WTC11 (cell line): Measurements from ENCODE around the gene MNT. TPM values are rescaled to one million over a fixed set of nuclear protein-coding genes. Genes with fewer than 3 reads are reported as not detected.

ENCODE experiments used
- ATAC-seq: fragments of 200-7000 bp; cut with Tn5 transposase; 2 replicates; pipeline ENCODE4 v1.10.0; 2021; ENCODE audit warnings: mild to moderate bottlenecking, moderate library complexity
- CTCF ChIA-PET: fragments of 300-600 bp; sonication (Branson Sonifier 250); formaldehyde crosslinking; loops from one replicate; lab custom pipeline; 2021; ENCODE audit warnings: antibody characterized with exemption; lab: Charles Lee
- POLR2A ChIA-PET: fragments of 350-600 bp; sonication (Branson Sonifier 250); formaldehyde crosslinking; loops from one replicate; lab custom pipeline; 2021; ENCODE audit warnings: antibody characterized with exemption; lab: Charles Lee
- DNase-seq: peaks from one replicate; pipeline ENCODE4 v3.0.0; 2021; ENCODE audit warnings: low spot score
- H3K27ac Mint-ChIP-seq: 2 replicates; pipeline ENCODE4 v1.8.0; 2021; ENCODE audit warnings: mixed read lengths
- H3K27me3 Mint-ChIP-seq: 2 replicates; pipeline ENCODE4 v1.8.0; 2021; ENCODE audit warnings: low read depth, mild to moderate bottlenecking, moderate library complexity, mixed read lengths
- H3K36me3 Mint-ChIP-seq: 2 replicates; pipeline ENCODE4 v1.8.0; 2021; ENCODE audit warnings: mixed read lengths
- H3K4me1 Mint-ChIP-seq: 2 replicates; pipeline ENCODE4 v1.8.0; 2022; ENCODE audit warnings: mixed read lengths
- H3K4me3 Mint-ChIP-seq: 2 replicates; pipeline ENCODE4 v1.8.0; 2021; ENCODE audit warnings: mild to moderate bottlenecking, moderate library complexity, mixed read lengths
- H3K9me3 Mint-ChIP-seq: 2 replicates; pipeline ENCODE4 v1.8.0; 2021; ENCODE audit warnings: mixed read lengths
- CBFB ChIP-seq: sonication (generic); formaldehyde crosslinking; IDR thresholded peaks from 2 replicates; pipeline ENCODE4 v1.8.1; 2022; ENCODE audit warnings: mild to moderate bottlenecking, low read depth, missing genetic modification reagents
- GABPB1 ChIP-seq: sonication (generic); formaldehyde crosslinking; IDR thresholded peaks from 2 replicates; pipeline ENCODE4 v1.8.1; 2023; ENCODE audit warnings: mild to moderate bottlenecking, missing genetic modification reagents
- IRF2 ChIP-seq: sonication (generic); formaldehyde crosslinking; IDR thresholded peaks from 2 replicates; pipeline ENCODE4 v1.8.0; 2022; ENCODE audit warnings: low read depth, missing genetic modification reagents, borderline replicate concordance
- MLX ChIP-seq: sonication (generic); formaldehyde crosslinking; IDR thresholded peaks from 2 replicates; pipeline ENCODE4 v1.8.1; 2023; ENCODE audit warnings: mild to moderate bottlenecking, missing genetic modification reagents, moderate library complexity
- MXD4 ChIP-seq: fragments of 250-450 bp; sonication (Bioruptor Pico); IDR thresholded peaks from 2 replicates; pipeline ENCODE4 v1.8.0; 2021; ENCODE audit warnings: mild to moderate bottlenecking, moderate library complexity, borderline replicate concordance
- NR1H2 ChIP-seq: sonication (generic); formaldehyde crosslinking; IDR thresholded peaks from 2 replicates; pipeline ENCODE4 v1.9.0; 2021; ENCODE audit warnings: mild to moderate bottlenecking, moderate library complexity, missing genetic modification reagents
- NR2C2 ChIP-seq: sonication (generic); formaldehyde crosslinking; IDR thresholded peaks from 2 replicates; pipeline ENCODE4 v1.8.0; 2022; ENCODE audit warnings: mild to moderate bottlenecking, missing genetic modification reagents
- NR3C1 ChIP-seq: sonication (generic); formaldehyde crosslinking; conservative IDR thresholded peaks from 2 replicates; pipeline ENCODE4 v1.8.1; 2023; ENCODE audit warnings: low read depth, mild to moderate bottlenecking, missing genetic modification reagents
- SP1 ChIP-seq: sonication (generic); formaldehyde crosslinking; conservative IDR thresholded peaks from 2 replicates; pipeline ENCODE4 v1.8.1; 2022; ENCODE audit warnings: missing genetic modification reagents
- ZNF219 ChIP-seq: sonication (generic); formaldehyde crosslinking; IDR thresholded peaks from 2 replicates; pipeline ENCODE4 v1.8.0; 2023; ENCODE audit warnings: missing genetic modification reagents, mild to moderate bottlenecking, borderline replicate concordance
- ZNF425 ChIP-seq: fragments of 250-450 bp; sonication (Bioruptor Pico); conservative IDR thresholded peaks from 2 replicates; pipeline ENCODE4 v1.9.0; 2021; ENCODE audit warnings: mild to moderate bottlenecking
- ZNF512 ChIP-seq: sonication (generic); formaldehyde crosslinking; IDR thresholded peaks from 2 replicates; pipeline ENCODE4 v1.8.1; 2022; ENCODE audit warnings: missing genetic modification reagents, borderline replicate concordance
- ZNF532 ChIP-seq: fragments of 250-450 bp; sonication (Bioruptor Pico); IDR thresholded peaks from 2 replicates; pipeline ENCODE4 v1.9.0; 2021; ENCODE audit warnings: mild to moderate bottlenecking, borderline replicate concordance
- total RNA-seq: library from RNA; stranded (reverse); gene quantifications from 3 replicates; pipeline ENCODE4 v1.2.3, GENCODE V29; 2021
- TF ChIP-seq, protein P1 (sequence below): sonication (generic); formaldehyde crosslinking; IDR thresholded peaks from 2 replicates; pipeline ENCODE4 v1.8.1; 2022; ENCODE audit warnings: low read depth, missing genetic modification reagents, borderline replicate concordance
- TF ChIP-seq, protein P2 (sequence below): sonication (generic); formaldehyde crosslinking; IDR thresholded peaks from 2 replicates; pipeline ENCODE4 v1.8.0; 2022; ENCODE audit warnings: mild to moderate bottlenecking, missing genetic modification reagents
- TF ChIP-seq, protein P3 (sequence below): fragments of 250-450 bp; sonication (Bioruptor Pico); IDR thresholded peaks from 2 replicates; pipeline ENCODE4 v2.1.2; 2022; ENCODE audit warnings: mild to moderate bottlenecking, moderate library complexity
- TF ChIP-seq, protein P4 (sequence below): sonication (generic); formaldehyde crosslinking; IDR thresholded peaks from 2 replicates; pipeline ENCODE4 v1.8.0; 2022; ENCODE audit warnings: mild to moderate bottlenecking, missing genetic modification reagents

The MNT gene
- total RNA-seq, 1 experiment from 2014 or later, result 21.6 TPM

GRCh38 chr17:2403044-2403443 is 2.2 kb upstream of the MNT start (continued):
- TF ChIP-seq ZNF532 (CRISPR knock-in tag), result no peak
- TF ChIP-seq NR3C1 (CRISPR knock-in tag), result no peak
- TF ChIP-seq MLX (CRISPR knock-in tag), result no peak
- no peak for TF ChIP-seq SP1 (CRISPR knock-in tag)
- no peak for TF ChIP-seq ZNF425 (CRISPR knock-in tag)
- TF ChIP-seq, protein P1, sequence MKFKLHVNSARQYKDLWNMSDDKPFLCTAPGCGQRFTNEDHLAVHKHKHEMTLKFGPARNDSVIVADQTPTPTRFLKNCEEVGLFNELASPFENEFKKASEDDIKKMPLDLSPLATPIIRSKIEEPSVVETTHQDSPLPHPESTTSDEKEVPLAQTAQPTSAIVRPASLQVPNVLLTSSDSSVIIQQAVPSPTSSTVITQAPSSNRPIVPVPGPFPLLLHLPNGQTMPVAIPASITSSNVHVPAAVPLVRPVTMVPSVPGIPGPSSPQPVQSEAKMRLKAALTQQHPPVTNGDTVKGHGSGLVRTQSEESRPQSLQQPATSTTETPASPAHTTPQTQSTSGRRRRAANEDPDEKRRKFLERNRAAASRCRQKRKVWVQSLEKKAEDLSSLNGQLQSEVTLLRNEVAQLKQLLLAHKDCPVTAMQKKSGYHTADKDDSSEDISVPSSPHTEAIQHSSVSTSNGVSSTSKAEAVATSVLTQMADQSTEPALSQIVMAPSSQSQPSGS (CRISPR knock-in tag), result no peak
- TF ChIP-seq ZNF219, result no peak
- TF ChIP-seq, protein P2, sequence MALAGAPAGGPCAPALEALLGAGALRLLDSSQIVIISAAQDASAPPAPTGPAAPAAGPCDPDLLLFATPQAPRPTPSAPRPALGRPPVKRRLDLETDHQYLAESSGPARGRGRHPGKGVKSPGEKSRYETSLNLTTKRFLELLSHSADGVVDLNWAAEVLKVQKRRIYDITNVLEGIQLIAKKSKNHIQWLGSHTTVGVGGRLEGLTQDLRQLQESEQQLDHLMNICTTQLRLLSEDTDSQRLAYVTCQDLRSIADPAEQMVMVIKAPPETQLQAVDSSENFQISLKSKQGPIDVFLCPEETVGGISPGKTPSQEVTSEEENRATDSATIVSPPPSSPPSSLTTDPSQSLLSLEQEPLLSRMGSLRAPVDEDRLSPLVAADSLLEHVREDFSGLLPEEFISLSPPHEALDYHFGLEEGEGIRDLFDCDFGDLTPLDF (CRISPR knock-in tag), result no peak
- no peak for TF ChIP-seq CBFB (CRISPR knock-in tag)

DNA sequence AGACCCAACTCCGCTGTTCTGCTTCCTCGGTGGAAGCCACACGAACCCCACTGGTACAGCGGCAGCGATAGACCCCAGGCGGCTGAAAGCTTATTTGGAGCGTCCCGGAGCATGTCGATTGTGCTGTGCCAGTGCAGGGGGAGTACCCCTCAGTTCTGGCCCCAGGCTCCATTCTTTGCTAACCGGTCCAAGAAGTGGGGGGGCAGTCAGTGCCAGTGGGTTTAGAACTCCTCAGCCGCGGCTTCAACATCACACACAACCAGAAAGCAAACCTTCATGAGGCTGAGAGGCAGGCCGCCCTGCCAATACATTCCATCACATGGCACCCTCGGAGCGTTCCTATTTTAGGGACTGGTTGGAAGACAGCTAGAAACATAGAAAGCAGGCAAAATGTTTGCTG is 1.7 kb upstream of the MNT start:
- H3K4me1 Mint-ChIP-seq, result peaks cover 18% of the 10 kb centered on the region
- peak overlapping the region; percentile 85 for H3K27ac Mint-ChIP-seq
- TF ChIP-seq IRF2 (CRISPR knock-in tag), result no peak
- TF ChIP-seq GABPB1 (CRISPR knock-in tag), result no peak
- TF ChIP-seq MXD4 (CRISPR knock-in tag), result no peak
- no peak for TF ChIP-seq NR2C2 (CRISPR knock-in tag)
- TF ChIP-seq, protein P3, sequence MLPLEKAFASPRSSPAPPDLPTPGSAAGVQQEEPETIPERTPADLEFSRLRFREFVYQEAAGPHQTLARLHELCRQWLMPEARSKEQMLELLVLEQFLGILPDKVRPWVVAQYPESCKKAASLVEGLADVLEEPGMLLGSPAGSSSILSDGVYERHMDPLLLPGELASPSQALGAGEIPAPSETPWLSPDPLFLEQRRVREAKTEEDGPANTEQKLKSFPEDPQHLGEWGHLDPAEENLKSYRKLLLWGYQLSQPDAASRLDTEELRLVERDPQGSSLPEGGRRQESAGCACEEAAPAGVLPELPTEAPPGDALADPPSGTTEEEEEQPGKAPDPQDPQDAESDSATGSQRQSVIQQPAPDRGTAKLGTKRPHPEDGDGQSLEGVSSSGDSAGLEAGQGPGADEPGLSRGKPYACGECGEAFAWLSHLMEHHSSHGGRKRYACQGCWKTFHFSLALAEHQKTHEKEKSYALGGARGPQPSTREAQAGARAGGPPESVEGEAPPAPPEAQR, result no peak
- TF ChIP-seq, protein P4, sequence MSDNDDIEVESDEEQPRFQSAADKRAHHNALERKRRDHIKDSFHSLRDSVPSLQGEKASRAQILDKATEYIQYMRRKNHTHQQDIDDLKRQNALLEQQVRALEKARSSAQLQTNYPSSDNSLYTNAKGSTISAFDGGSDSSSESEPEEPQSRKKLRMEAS (CRISPR knock-in tag), result no peak
- no peak for TF ChIP-seq NR1H2 (CRISPR knock-in tag)
- TF ChIP-seq ZNF512 (CRISPR knock-in tag), result no peak
- no peak for DNase-seq
- ATAC-seq, result no peak
- no peaks in the 10 kb centered on the region for H3K36me3 Mint-ChIP-seq
- CTCF ChIA-PET, result interaction anchor here (1.0 to 7.0 kb wide), 3 partner anchors 13 to 34 kb away, joined by 4 to 60 read pairs (median 48); no protein-coding TSS in a partner anchor
- no peaks in the 10 kb centered on the region for H3K9me3 Mint-ChIP-seq
- POLR2A ChIA-PET, result interaction anchor here (0.6 to 1.9 kb wide), 3 partner anchors 10 to 11 kb away, joined by 3 to 13 read pairs (median 3); no protein-coding TSS in a partner anchor
- H3K4me3 Mint-ChIP-seq, result peak overlapping the region; percentile 81
- H3K27me3 Mint-ChIP-seq, result 0 out of 2 replicates have a peak, but pooled peaks cover 5% of the 10 kb centered on the region
